ENCODE results near the gene PAX9. TPM values are rescaled to one million over a fixed set of nuclear protein-coding genes. Genes with fewer than 3 reads are reported as not detected.
"Not testable (repeated sequence)": the region's sequence is repeated elsewhere in the genome, so short reads cannot be mapped to it uniquely, and the experiment has no call there.

Gene PAX9
- total RNA-seq, 1 donor from 2014 or later = not detected

- peaks cover 3% of the 10 kb centered on the region for H3K36me3 Mint-ChIP-seq (ENCODE audit: low read depth)
- H3K4me1 Mint-ChIP-seq (ENCODE audit: low read depth) = peaks cover 11% of the 10 kb centered on the region
- H3K9me3 Mint-ChIP-seq = no peaks in the 10 kb centered on the region
- intact Hi-C loops (cut with micrococcal nuclease) = no loop called here
- H3K4me3 Mint-ChIP-seq (ENCODE audit: low read depth) = no peak overlapping the region
- no peak for DNase-seq (ENCODE audit: low spot score)
- peaks cover 62% of the 10 kb centered on the region for H3K27me3 Mint-ChIP-seq (ENCODE audit: low read depth)
- no peak overlapping the region for H3K27ac Mint-ChIP-seq
These were observed 5.0 kb downstream of the PAX9 start for GRCh38 chr14:36666416-36667206.

DNA sequence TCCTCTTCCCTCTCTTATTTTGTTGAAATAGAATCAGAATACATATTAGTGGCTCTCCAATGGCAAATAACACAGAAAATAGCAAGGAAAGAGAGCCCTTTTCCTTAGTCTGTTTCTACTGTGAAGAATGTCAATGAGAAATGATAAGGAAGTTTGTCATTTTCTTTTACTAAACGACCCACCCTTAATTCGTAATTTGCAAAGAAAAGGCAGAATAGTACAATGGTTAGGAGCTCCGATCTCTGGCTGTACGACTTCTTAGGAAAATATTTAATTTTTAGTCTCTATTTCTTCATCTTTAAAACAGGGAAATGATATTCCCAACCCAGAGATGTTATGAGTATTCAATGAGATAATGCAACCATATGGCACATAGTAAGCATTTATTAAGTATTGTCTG, 6.0 kb downstream of the PAX9 start:
- Mint-ChIP-seq H3K4me1 (ENCODE audit: low read depth) (peaks cover 5% of the 10 kb centered on the region), H3K36me3 (ENCODE audit: low read depth) (peaks cover 3% of the 10 kb centered on the region), H3K27ac (no peak overlapping the region), H3K9me3 (no peaks in the 10 kb centered on the region), H3K4me3 (ENCODE audit: low read depth) (no peak overlapping the region), H3K27me3 (ENCODE audit: low read depth) (peaks cover 51% of the 10 kb centered on the region)
- no peak for DNase-seq (ENCODE audit: low spot score)
- intact Hi-C loops (cut with micrococcal nuclease) = no loop called here

GRCh38 chr14:36671149-36671548, 9.5 kb downstream of the PAX9 start:
- H3K9me3 Mint-ChIP-seq = no peaks in the 10 kb centered on the region
- H3K4me1 Mint-ChIP-seq (ENCODE audit: low read depth) = no peaks in the 10 kb centered on the region
- no peaks in the 10 kb centered on the region for H3K36me3 Mint-ChIP-seq (ENCODE audit: low read depth)
- peaks cover 23% of the 10 kb centered on the region for H3K27me3 Mint-ChIP-seq (ENCODE audit: low read depth)
- no peak for DNase-seq (ENCODE audit: low spot score)
- intact Hi-C loops (cut with micrococcal nuclease) = no loop called here
- H3K4me3 Mint-ChIP-seq (ENCODE audit: low read depth) = no peak overlapping the region
- no peak overlapping the region for H3K27ac Mint-ChIP-seq

DNA sequence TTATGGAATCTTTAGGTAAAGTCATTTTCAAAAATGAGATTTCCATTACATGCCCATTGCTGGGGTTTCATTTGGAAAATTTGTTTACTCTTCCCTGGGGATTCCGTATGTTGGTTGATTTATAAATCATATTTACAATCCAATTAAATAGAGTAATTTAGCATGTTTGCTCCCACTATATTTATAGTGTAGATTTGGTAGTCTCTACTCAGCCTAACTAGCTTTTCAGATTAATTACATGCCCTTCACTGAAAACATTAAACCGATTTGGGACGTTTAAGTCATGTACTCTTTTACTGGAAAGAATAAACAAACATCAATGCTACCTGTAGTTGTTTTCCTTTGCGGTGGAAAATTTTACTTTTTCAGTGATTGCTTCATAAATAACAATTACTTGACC, 10.4 kb downstream of the PAX9 start:
- no peak for DNase-seq (ENCODE audit: low spot score)
- no peak overlapping the region for H3K4me3 Mint-ChIP-seq (ENCODE audit: low read depth)
- H3K27me3 Mint-ChIP-seq (ENCODE audit: low read depth) = peaks cover 19% of the 10 kb centered on the region
- intact Hi-C loops (cut with micrococcal nuclease) = no loop called here
- H3K9me3 Mint-ChIP-seq = no peaks in the 10 kb centered on the region
- no peak overlapping the region for H3K27ac Mint-ChIP-seq
- no peaks in the 10 kb centered on the region for H3K36me3 Mint-ChIP-seq (ENCODE audit: low read depth)
- H3K4me1 Mint-ChIP-seq (ENCODE audit: low read depth) = no peaks in the 10 kb centered on the region

DNA sequence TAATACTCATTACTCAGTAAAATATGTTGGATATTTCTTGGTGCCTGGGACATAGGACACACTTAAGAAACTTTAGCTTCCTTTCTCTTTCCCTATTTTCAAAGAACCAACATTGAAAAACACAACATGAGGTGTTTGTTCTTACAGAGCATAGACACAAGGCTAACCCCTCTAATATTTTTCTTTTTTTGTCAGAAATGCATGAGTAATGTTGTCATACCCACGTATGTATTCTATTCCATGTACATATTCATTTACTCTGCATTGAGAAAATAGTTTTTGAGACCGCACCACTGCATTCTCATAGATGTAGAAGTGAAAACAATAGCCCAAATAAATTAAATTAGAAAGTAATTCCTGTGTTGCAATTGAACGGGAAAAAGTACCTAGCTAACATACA, 13.0 kb downstream of the PAX9 start:
- DNase-seq (ENCODE audit: low spot score) = no peak
- intact Hi-C loops (cut with micrococcal nuclease) = no loop called here
- H3K36me3 Mint-ChIP-seq (ENCODE audit: low read depth) = no peaks in the 10 kb centered on the region
- H3K4me1 Mint-ChIP-seq (ENCODE audit: low read depth) = no peaks in the 10 kb centered on the region
- no peak overlapping the region for H3K27ac Mint-ChIP-seq
- H3K27me3 Mint-ChIP-seq (ENCODE audit: low read depth) = peaks cover 15% of the 10 kb centered on the region
- no peaks in the 10 kb centered on the region for H3K9me3 Mint-ChIP-seq
- no peak overlapping the region for H3K4me3 Mint-ChIP-seq (ENCODE audit: low read depth)

DNA sequence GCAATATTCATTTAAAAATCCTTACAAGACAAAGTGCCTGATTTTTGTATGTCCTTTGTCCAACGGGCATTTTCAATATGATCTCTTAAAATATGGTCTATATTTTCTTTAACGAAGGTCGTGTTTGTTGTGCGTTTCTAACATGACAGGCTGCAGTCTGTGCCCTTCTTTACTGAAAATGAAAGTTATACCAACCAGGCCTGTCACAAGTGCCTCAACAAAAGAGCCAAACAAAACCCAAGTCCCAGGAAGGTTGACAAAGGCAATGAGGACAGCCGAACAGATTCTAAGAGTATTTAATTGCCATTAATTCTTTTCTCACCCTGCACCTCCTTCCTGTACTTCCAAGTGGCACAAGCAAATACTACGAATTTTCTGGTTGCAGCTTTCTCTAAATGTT, 13.9 kb downstream of the PAX9 start:
- DNase-seq (ENCODE audit: low spot score) = no peak
- Mint-ChIP-seq H3K9me3 (no peaks in the 10 kb centered on the region), H3K27ac (no peak overlapping the region), H3K27me3 (ENCODE audit: low read depth) (peaks cover 15% of the 10 kb centered on the region), H3K4me3 (ENCODE audit: low read depth) (no peak overlapping the region), H3K36me3 (ENCODE audit: low read depth) (no peaks in the 10 kb centered on the region), H3K4me1 (ENCODE audit: low read depth) (no peaks in the 10 kb centered on the region)
- intact Hi-C loops (cut with micrococcal nuclease) = no loop called here

GRCh38 chr14:36676236-36676635, 14.6 kb downstream of the PAX9 start:
- H3K4me3 Mint-ChIP-seq (ENCODE audit: low read depth) = no peak overlapping the region
- no peaks in the 10 kb centered on the region for H3K4me1 Mint-ChIP-seq (ENCODE audit: low read depth)
- intact Hi-C loops (cut with micrococcal nuclease) = no loop called here

GRCh38 chr14:36682338-36682737, 20.7 kb downstream of the PAX9 start:
- no peaks in the 10 kb centered on the region for H3K36me3 Mint-ChIP-seq (ENCODE audit: low read depth)
- intact Hi-C loops (cut with micrococcal nuclease) = no loop called here
- H3K4me1 Mint-ChIP-seq (ENCODE audit: low read depth) = no peaks in the 10 kb centered on the region
- peaks cover 4% of the 10 kb centered on the region for H3K27me3 Mint-ChIP-seq (ENCODE audit: low read depth)
- no peaks in the 10 kb centered on the region for H3K9me3 Mint-ChIP-seq
- no peak overlapping the region for H3K27ac Mint-ChIP-seq
- DNase-seq (ENCODE audit: low spot score) = no peak
- no peak overlapping the region for H3K4me3 Mint-ChIP-seq (ENCODE audit: low read depth)

More at GRCh38 chr14:36676236-36676635, 14.6 kb downstream of the PAX9 start:
- peaks cover 14% of the 10 kb centered on the region for H3K27me3 Mint-ChIP-seq (ENCODE audit: low read depth)
- H3K27ac Mint-ChIP-seq = no peak overlapping the region
- H3K36me3 Mint-ChIP-seq (ENCODE audit: low read depth) = no peaks in the 10 kb centered on the region
- DNase-seq (ENCODE audit: low spot score) = no peak
- no peaks in the 10 kb centered on the region for H3K9me3 Mint-ChIP-seq

DNA sequence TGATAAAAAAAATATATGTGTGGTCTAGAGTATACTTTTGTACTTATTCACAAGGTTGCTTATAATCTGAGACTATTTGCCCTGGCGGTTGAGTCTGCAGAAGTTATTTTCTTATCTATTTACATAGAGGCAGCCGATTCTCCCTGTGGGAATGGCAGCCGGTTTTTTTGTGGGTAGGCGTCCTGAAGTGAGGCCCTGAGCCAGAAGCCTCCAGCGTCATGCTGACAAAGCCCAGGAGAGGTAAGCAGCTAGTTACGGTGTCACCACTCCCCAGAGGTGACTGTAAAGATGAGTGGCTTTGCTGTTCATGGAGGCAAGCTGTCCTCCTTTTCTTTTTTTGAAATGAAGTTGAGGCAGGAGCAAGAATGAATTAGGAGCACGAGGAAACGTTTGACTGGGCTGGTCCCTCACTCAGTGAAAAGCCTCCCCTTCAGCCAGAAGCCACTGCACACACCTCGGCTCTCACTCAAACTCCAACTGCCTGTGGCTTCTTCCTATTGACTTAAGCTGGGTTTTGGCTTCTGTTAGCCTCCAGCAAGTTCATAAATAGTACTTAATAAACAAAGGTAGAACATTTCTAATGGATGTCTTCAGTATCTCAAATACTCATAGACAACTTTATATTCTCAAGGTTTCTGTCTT, 21.5 kb downstream of the PAX9 start:
- no peak for DNase-seq (ENCODE audit: low spot score)
- Mint-ChIP-seq H3K36me3 (ENCODE audit: low read depth) (no peaks in the 10 kb centered on the region), H3K4me3 (ENCODE audit: low read depth) (no peak overlapping the region), H3K27ac (no peak overlapping the region), H3K9me3 (no peaks in the 10 kb centered on the region), H3K4me1 (ENCODE audit: low read depth) (no peaks in the 10 kb centered on the region), H3K27me3 (ENCODE audit: low read depth) (no peaks in the 10 kb centered on the region)
- intact Hi-C loops (cut with micrococcal nuclease) = no loop called here

GRCh38 chr14:36684946-36685345, 23.3 kb downstream of the PAX9 start:
- Mint-ChIP-seq H3K4me3 (ENCODE audit: low read depth) (no peak overlapping the region), H3K27ac (no peak overlapping the region), H3K4me1 (ENCODE audit: low read depth) (no peaks in the 10 kb centered on the region), H3K27me3 (ENCODE audit: low read depth) (no peaks in the 10 kb centered on the region), H3K36me3 (ENCODE audit: low read depth) (no peaks in the 10 kb centered on the region), H3K9me3 (no peaks in the 10 kb centered on the region)
- no peak for DNase-seq (ENCODE audit: low spot score)
- intact Hi-C loops (cut with micrococcal nuclease) = no loop called here

- intact Hi-C loops (cut with micrococcal nuclease) = no loop called here
- Mint-ChIP-seq H3K27ac (no peak overlapping the region), H3K36me3 (ENCODE audit: low read depth) (no peaks in the 10 kb centered on the region), H3K4me1 (ENCODE audit: low read depth) (no peaks in the 10 kb centered on the region), H3K9me3 (no peaks in the 10 kb centered on the region), H3K27me3 (ENCODE audit: low read depth) (no peaks in the 10 kb centered on the region), H3K4me3 (ENCODE audit: low read depth) (no peak overlapping the region)
- no peak for DNase-seq (ENCODE audit: low spot score)
These were observed 28.8 kb downstream of the PAX9 start for GRCh38 chr14:36690311-36691040.

DNA sequence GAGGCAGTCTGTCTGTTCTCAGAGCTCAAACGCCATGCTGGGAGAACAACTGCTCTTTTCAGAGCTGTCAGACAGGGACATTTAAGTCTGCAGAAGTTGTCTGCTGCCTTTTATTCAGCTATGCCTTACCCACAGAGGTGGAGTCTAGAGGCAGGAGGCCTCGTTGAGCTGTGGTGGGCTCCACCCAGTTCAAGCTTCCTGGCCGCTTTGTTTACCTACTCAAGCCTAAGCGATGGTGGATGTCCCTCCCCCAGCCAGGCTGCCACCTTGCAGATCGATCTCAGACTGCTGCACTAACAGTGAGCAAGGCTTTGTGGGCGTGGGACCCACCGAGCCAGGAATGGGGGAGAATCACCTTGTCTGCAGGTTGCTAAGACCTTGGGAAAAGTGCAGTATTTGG, 37.8 kb downstream of the PAX9 start:
- peaks cover 11% of the 10 kb centered on the region for H3K9me3 Mint-ChIP-seq
- H3K4me1 Mint-ChIP-seq (ENCODE audit: low read depth); H3K36me3 Mint-ChIP-seq (ENCODE audit: low read depth); DNase-seq (ENCODE audit: low spot score); H3K4me3 Mint-ChIP-seq (ENCODE audit: low read depth); intact Hi-C loops (cut with micrococcal nuclease); H3K27me3 Mint-ChIP-seq (ENCODE audit: low read depth); H3K27ac Mint-ChIP-seq: not testable (repeated sequence)

- Mint-ChIP-seq H3K4me3 (ENCODE audit: low read depth) (no peak overlapping the region), H3K27me3 (ENCODE audit: low read depth) (no peaks in the 10 kb centered on the region), H3K27ac (no peak overlapping the region), H3K4me1 (ENCODE audit: low read depth) (no peaks in the 10 kb centered on the region), H3K36me3 (ENCODE audit: low read depth) (no peaks in the 10 kb centered on the region), H3K9me3 (peaks cover 11% of the 10 kb centered on the region)
- intact Hi-C loops (cut with micrococcal nuclease) = no loop called here
- DNase-seq (ENCODE audit: low spot score) = no peak
These were observed 39.0 kb downstream of the PAX9 start for GRCh38 chr14:36700651-36701050.

Measured in activated T-helper 2 cell treated with anti-CD3 and anti-CD28 coated beads, Interferon-gamma antibody, Interleukin-2, Interleukin-4, amounts not matched to agents 10 μg/mL and 5 μg/mL and 100 μg/mL, durations not matched to agents 14 hours and 24 hours and 36 hours (primary cell).